HG02623 (cell line): ENCODE results near the gene KRT81.
"Not testable (repeated sequence)": the region's sequence is repeated elsewhere in the genome, so short reads cannot be mapped to it uniquely, and the experiment has no call there.

ENCODE experiments used
- ATAC-seq: cut with Tn5 transposase; IDR thresholded peaks from one replicate; pipeline ENCODE4 v1.9.1; 2021; ENCODE audit warnings: moderate library complexity; ENCODE audit not compliant: unreplicated experiment

Gene KRT81

GRCh38 chr12:52255926-52256583 lies 35.3 kb downstream of the KRT81 start:
- no peak for ATAC-seq

DNA sequence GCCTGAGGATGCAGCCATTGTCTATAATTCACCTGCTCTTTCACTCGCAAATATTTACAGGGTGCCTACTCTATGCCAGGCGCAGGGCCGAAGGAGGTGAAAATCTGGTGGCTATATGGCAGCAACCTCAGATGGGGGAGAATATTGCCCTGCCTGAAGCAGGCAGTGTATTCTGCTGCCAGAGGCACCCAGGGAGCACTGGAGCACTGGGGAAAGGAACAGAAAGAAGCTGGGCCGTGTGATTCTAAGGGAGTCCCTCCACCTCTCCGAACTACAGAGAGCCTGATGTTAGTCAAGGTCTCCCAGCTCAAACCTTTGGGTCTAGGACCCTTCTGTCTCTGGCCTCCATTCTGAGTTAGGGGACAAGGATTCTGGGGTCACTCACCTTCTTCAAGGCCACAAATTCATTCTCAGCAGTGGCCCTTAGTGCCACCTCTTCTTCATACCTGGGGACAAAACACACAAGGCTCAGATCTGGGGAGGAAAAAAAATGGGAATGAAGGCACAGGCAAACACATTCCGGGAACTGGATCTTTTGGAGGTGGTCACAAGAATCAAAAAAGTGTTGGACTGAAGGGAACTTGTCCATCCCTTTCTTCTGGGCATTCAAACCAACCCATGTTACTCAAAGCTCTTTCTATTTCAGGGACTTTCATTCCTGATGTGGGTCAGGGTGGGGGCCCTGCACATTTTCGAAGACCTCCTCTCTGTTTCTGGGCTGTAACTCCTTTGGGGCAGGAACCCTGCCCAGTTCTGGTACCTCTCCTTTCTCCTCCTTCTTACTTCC lies 36.2 kb downstream of the KRT81 start:
- ATAC-seq: no peak

DNA sequence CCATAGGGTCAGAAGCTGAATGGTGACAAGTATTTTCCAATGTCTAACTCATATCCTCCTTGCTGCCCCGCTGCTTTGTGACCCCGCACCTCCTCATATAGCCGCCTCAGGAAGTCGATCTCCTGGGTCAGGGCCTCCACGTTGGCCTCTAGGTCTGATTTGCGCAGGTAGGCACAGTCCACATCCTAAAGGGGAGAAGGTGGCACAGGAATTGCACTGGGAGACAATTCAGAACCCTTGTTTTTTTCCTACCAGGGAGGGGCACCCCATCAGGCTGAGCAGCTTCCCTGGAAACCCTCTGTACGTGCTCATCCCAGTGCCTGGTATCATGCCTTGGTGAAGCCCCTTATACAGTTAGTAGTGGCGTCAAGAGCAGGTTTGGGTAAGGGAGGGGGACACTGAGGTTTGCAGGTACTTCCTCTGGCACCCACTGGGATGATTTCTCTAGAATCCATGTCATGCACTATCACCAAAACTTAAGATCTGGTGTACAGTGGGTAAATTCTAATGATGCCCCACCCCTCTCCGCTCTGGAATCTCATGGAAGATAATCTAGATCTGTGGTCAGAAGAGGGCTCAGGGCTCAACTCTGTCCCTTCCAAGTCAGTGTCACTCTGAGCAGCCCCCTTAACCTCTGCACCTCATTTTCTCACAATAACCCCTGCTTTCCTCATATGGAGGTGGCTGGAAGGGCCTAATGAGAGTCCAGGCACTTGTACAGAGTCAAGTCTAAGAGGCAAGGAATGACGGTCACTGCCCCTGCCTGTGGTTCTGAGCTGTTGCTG lies 37.0 kb downstream of the KRT81 start:
- no peak for ATAC-seq

DNA sequence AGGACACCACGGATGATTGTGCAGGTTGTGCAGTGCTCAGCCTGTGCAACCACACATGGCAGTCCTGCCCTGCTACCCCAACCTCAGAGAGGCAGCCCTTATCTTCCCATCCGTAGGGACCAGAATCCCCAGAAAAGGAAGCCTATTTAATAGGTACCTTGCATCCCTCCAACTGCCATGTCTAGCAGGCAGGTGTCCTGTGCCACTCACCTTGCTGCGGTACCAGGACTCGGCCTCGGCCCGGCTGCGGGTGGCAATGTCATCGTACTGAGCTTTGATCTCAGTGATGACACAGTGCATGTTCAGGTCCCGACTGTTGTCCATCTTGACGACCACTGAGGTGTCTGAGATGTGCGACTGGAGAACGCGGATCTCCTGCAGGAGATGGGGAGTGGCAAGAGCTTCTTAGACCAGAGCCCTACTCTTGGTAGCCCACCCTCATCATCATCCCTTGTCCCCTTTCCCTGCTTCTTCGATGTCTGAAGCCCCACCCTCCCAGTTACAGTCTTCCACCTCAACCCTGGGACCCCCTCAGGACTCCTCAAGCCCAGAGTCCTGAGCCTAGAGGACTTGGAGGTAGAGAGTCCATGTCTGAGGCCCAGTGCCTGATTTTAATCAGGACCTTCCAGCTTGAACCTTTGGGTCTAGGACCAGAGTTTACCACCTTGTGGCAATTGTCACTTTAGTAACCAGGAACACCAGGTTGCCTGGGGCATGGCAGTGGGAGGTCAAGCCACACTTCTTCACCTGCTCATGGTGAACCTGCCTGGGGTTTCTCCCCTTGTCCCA lies 37.7 kb downstream of the KRT81 start:
- no peak for ATAC-seq

DNA sequence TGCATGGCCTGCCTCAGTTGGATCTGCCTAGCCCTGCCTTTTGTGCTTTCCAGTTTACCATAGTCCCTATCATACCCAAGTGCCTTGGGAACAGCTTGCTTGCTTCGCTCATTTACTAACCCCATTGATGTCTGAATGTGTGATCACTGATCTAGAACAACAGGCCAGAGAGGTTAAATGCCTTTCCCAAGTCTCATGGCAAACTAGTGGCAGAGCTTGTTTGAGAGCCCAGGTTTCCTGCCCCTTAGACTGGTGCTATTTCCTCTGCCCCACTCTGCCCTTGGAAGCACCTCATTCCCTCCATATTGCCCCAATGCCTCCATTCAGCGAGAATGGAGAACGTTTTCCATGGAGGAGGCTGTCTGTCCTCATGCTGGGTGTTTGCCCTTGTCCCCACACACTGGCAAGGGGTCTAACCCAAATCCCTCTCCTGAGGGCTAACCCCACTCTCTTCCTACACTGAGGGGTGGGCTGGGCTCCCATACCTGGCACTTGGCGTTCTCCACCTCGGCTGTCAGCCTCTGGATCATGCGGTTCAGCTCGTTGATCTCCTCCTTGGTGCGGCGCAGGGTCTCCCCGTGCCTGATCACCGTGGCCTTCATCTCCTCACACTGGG lies 38.5 kb downstream of the KRT81 start:
- no peak for ATAC-seq

- not testable (repeated sequence) for ATAC-seq
These were observed 39.1 kb downstream of the KRT81 start for GRCh38 chr12:52252175-52252615.

DNA sequence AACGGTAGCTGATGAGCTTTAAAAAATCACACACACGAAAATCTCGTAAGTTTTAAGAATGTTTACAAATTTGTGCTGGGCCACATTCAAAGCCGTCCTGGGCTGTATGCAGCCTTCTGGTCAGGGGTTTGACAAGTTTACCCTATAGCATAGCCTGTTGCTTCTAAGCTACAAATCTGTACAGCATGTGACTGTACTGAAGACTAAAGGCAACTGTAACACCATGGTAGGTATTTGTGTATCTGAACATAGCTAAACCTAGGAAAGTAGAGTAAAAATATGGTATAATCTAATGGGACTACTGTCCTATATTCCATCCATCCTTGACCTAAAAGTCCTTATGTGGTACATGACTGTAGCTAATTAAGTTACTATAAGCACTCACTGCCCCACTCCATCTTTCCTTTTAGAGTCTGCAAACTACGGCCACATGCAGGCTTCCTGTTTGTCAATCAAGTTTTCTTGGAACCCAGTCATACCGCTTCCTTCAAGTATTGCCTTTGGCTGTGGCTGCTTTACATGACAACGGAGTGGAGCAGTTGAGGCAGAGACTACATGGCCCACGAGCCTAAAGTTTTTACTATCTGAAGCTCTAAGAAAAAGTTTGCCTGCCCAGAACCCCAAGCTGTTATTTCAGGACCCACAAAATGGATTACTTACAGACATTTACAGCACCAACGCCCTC lies 39.8 kb downstream of the KRT81 start:
- ATAC-seq: no peak

GRCh38 chr12:52250048-52250990 lies 41.0 kb downstream of the KRT81 start:
- no peak for ATAC-seq

GRCh38 chr12:52249511-52250047 lies 41.8 kb downstream of the KRT81 start:
- ATAC-seq: no peak

- ATAC-seq: no peak
These were observed 42.5 kb downstream of the KRT81 start for GRCh38 chr12:52248541-52249461.

DNA sequence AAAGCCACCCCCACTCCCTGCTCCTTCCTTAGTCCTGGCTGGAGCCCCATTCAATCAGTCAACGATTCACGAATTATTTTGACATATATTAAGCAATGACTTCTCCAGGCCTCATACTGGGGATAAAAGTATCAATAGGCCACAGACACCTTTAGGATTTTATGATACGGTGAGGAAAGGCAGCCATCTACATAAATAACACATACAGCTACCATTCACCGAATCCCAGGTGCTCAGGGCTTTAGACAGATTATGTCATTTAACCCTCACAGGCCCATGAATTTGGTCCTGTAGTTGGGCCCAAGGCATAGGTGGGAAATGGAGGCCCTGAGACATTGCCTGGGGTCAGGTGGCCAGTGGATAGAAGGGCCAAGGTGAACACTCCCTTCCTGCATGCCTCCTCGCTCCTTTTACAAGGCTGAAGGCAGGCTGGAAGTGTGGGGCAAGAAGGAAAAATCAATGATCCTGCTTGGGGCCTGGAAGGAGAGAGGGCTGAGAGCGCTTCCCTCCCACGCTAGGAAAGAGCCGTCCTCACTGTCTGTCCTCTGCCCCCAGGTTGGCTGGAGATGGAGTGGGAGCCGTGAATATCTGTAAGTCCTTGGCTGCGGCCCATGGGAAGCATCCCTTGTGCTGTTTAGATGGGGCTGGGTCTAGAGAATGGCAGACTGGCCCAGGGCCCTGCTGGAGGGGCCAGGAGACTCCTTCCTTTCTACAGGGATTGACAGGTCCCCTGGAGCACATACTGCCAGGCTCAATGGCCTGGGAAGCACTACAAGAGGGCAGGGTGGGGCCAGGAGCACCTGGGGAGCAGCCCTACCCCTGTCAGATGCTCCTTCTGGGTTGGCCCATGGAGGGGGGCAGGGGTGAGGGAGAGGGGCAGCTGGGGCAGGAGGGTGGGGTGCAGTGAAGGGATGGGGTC lies 43.5 kb downstream of the KRT81 start:
- no peak for ATAC-seq

GRCh38 chr12:52246720-52247621 lies 44.4 kb downstream of the KRT81 start:
- ATAC-seq: no peak

GRCh38 chr12:52245962-52246569 lies 45.3 kb downstream of the KRT81 start:
- no peak for ATAC-seq

DNA sequence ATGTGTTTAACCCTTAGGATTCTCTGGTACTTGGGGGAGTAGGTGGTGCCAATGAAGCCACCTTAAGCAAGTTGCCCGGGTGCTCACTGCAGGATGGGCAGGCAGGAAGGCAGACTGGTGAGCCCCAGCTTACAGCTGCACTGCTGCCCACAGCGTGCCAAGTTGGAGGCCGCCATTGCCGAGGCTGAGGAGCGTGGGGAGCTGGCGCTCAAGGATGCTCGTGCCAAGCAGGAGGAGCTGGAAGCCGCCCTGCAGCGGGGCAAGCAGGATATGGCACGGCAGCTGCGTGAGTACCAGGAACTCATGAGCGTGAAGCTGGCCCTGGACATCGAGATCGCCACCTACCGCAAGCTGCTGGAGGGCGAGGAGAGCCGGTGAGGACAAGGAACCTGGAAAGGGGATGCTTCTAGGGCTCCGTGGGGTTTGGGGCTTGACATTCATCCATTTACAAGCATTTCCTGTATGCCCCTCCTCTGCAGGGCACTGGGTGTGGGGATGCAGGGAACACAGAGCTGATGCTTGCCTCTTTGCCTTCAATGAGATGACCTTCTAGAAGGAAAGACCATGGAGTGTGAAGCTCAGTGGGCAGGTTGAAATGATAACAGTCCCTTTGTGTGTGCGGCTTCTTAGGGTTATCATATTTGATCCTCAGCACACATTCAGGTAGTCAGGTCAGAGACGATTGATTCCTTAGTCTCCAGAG lies 45.9 kb downstream of the KRT81 start:
- ATAC-seq: no peak
